Stimulated activated CD8-positive, alpha-beta memory T cell treated with anti-CD3 and anti-CD28 coated beads, Interleukin-4, amount 100 ng/mL, for 48 hours (primary cell): Measurements from ENCODE around the gene FBLN1.
"Not testable (repeated sequence)": the region's sequence is repeated elsewhere in the genome, so short reads cannot be mapped to it uniquely, and the experiment has no call there.

Experiments used
- DNase-seq: peaks from one replicate; pipeline ENCODE4 v3.0.0-alpha.2; 2020

FBLN1 gene

GRCh38 chr22:45549762-45550378 is 47.2 kb downstream of the FBLN1 start:
- no peak for DNase-seq

- DNase-seq: no peak
These were observed 47.7 kb downstream of the FBLN1 start for GRCh38 chr22:45550416-45550815.

- DNase-seq: no peak
These were observed 48.2 kb downstream of the FBLN1 start for GRCh38 chr22:45550891-45551290.

- no peak for DNase-seq
These were observed 48.8 kb downstream of the FBLN1 start for GRCh38 chr22:45551310-45552016.

- no peak for DNase-seq
These were observed 49.3 kb downstream of the FBLN1 start for GRCh38 chr22:45552017-45552411.

- no peak for DNase-seq
These were observed 50.1 kb downstream of the FBLN1 start for GRCh38 chr22:45552580-45553350.

GRCh38 chr22:45553351-45554039 is 50.8 kb downstream of the FBLN1 start:
- peak; percentile 85 for DNase-seq

- DNase-seq: no peak
These were observed 51.3 kb downstream of the FBLN1 start for GRCh38 chr22:45554040-45554406.

- DNase-seq: no peak
These were observed 52.2 kb downstream of the FBLN1 start for GRCh38 chr22:45554861-45555260.

- DNase-seq: not testable (repeated sequence)
These were observed 55.2 kb downstream of the FBLN1 start for GRCh38 chr22:45557926-45558325.

GRCh38 chr22:45560092-45560491 is 57.4 kb downstream of the FBLN1 start:
- DNase-seq: not testable (repeated sequence)

- not testable (repeated sequence) for DNase-seq
These were observed 58.1 kb downstream of the FBLN1 start for GRCh38 chr22:45560761-45561160.

GRCh38 chr22:45562102-45562501 is 59.4 kb downstream of the FBLN1 start:
- DNase-seq: no peak

GRCh38 chr22:45562537-45563361 is 60.1 kb downstream of the FBLN1 start:
- no peak for DNase-seq

GRCh38 chr22:45563362-45564040 is 60.8 kb downstream of the FBLN1 start:
- DNase-seq: no peak

GRCh38 chr22:45564349-45565030 is 61.8 kb downstream of the FBLN1 start:
- DNase-seq: no peak

- no peak for DNase-seq
These were observed 62.5 kb downstream of the FBLN1 start for GRCh38 chr22:45565171-45565570.

GRCh38 chr22:45565973-45566372 is 63.3 kb downstream of the FBLN1 start:
- no peak for DNase-seq

- no peak for DNase-seq
These were observed 65.5 kb downstream of the FBLN1 start for GRCh38 chr22:45568213-45568612.

GRCh38 chr22:45571089-45571488 is 68.4 kb downstream of the FBLN1 start:
- DNase-seq: no peak

GRCh38 chr22:45572444-45572843 is 69.8 kb downstream of the FBLN1 start:
- DNase-seq: no peak
